ENCODE data around the gene DCAF17.

- TF ChIP-seq POLR2A (IDR thresholded peaks at IDR 0.05; ENCODE audit: low read depth, low read length): no peak
- TF ChIP-seq POLR2AphosphoS5 (IDR thresholded peaks at IDR 0.05; ENCODE audit: low read depth, low read length): no peak
- TF ChIP-seq TAF1 (IDR thresholded peaks at IDR 0.05; ENCODE audit: low read depth, low read length): no peak
- TF ChIP-seq POU2F2 (IDR thresholded peaks at IDR 0.05; ENCODE audit: low read depth, low read length): no peak
- no peak for TF ChIP-seq PAX5 (IDR thresholded peaks at IDR 0.05; ENCODE audit: insufficient read depth, low read length, severe bottlenecking)
- no peak for TF ChIP-seq SPI1 (IDR thresholded peaks at IDR 0.05; ENCODE audit: low read depth, low read length)
Measured at GRCh38 chr2:171391532-171391931, 42.5 kb upstream of the DCAF17 start.
